ENCODE data around the gene C1orf115. TPM values are rescaled to one million over a fixed set of nuclear protein-coding genes. Genes with fewer than 3 reads are reported as not detected.

C1orf115 gene
- 4.9 to 6.8 TPM (median 5.7 TPM) in 5 replicates for total RNA-seq (2022; extraction: Qiagen RNA extraction; ENCODE audit: low read depth)

DNA sequence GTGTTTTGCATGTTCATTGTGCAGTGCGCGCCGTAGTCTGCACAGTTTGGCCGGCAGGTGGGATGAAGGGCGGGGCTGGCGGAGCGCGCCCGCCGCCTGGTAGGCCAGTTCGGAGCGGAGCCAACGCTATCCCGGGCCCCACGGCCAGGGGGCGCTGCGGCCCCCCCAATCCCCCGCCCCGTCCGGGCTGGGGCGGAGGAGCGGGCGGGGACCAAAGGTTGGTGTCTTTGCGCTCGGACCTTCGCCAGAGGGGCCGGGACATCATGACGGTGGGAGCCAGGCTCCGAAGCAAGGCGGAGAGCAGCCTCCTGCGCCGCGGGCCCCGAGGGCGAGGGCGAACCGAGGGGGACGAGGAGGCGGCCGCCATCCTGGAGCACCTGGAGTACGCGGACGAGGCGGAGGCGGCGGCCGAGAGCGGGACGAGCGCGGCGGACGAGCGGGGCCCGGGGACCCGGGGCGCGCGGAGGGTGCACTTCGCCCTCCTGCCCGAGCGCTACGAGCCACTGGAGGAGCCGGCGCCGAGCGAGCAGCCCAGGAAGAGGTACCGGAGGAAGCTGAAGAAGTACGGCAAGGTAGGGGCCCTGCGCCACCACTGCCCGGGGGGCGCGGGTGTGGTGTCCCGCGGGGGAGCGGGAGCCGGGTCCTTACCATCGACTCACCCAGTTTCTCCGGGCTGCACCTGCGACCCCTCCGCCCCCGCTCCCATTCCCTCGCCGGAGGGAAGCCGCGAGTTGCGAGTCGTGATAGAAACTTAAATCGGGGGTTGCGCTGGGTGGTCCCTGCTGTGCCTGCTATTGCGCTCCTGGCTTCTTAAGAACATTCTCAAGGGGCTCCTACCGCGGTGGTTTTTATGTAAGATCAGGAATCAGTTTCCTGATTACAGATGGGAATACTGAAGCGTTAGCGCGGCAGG is at the start of gene C1orf115:
C1orf115 (plus strand) TSS at position 224 of the 913 bp plus-strand sequence; CDS start at position 264, 40 bp downstream.

GRCh38 chr1:220748089-220748934 is 58.1 kb downstream of the C1orf115 start, which contains the start of gene MTARC2:
TSS of gene MTARC2 (plus strand) at chr1:220748322. CDS start at chr1:220748532, 210 bp downstream.

Other genes with a start within 250 kb of the C1orf115 start
- gene MARK1, start 162.2 kb upstream of the C1orf115 start, total RNA-seq (2022; extraction: Qiagen RNA extraction; ENCODE audit: low read depth), result 0.05 to 0.22 TPM (median 0.09 TPM) in 5 replicates
- gene MTARC2, start 58.0 kb downstream of the C1orf115 start, total RNA-seq (2022; extraction: Qiagen RNA extraction; ENCODE audit: low read depth), result 11.1 to 13.7 TPM (median 12.9 TPM) in 5 replicates
- 8.2 to 12.0 TPM (median 9.9 TPM) in 5 replicates for gene MTARC1, start 96.5 kb downstream of the C1orf115 start, total RNA-seq (2022; extraction: Qiagen RNA extraction; ENCODE audit: low read depth)
- 3.9 to 6.2 TPM (median 5.3 TPM) in 5 replicates for gene HLX, start 189.1 kb downstream of the C1orf115 start, total RNA-seq (2022; extraction: Qiagen RNA extraction; ENCODE audit: low read depth)

Measured in A549 treated with ZK216348 at 1 μM for 4 hours (cell line).